Prostate gland (tissue), 2 donors: ENCODE measurements around the gene MYH16.

Experiments used
- CTCF ChIP-seq, 4 experiments: fragments of 200-600 bp in 2 of 4; fragments of 450-650 bp in 2 of 4; sonication (generic) in 2 of 4; IDR thresholded peaks; 1 replicate in 3 of 4; 2 replicates in 1 of 4; pipeline ENCODE4 v1.5.1; 2016 to 2019; ENCODE audit warnings: antibody characterized with exemption in 4 of 4, mild to moderate bottlenecking in 2 of 4, moderate library complexity in 2 of 4
- POLR2A ChIP-seq: fragments of 450-650 bp; IDR thresholded peaks from one replicate; pipeline ENCODE4 v1.6.1; 2016; ENCODE audit warnings: antibody characterized with exemption, mild to moderate bottlenecking
- POLR2AphosphoS5 ChIP-seq: sonication (generic); formaldehyde crosslinking; IDR thresholded peaks from one replicate; pipeline ENCODE4 v1.6.1; 2017; ENCODE audit warnings: antibody characterized with exemption

DNA sequence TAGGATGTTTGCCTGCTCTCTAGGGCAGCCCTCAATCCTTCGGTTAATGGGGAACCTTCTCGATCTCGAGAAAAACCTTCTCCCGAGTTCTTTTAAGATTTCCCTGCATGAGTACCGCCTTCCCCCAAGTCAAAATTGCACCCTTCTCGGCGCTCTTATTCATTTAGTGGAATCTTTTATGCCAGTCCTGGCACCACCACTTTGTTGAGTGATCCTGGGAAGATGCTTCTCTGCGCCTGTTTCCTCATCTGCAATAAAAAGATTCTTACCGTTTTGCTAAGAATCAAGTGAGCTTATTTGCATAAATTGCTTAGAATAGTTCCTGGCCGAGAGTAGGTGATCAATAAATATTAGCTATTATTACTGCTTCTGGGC lies 53.8 kb downstream of the MYH16 start:
- TF ChIP-seq CTCF (IDR thresholded peaks at IDR 0.05), result no peak
- TF ChIP-seq POLR2AphosphoS5, result no peak
- no peak for TF ChIP-seq POLR2A
